Liver (tissue), 9 donors: ENCODE data around the gene NR2C2AP. TPM values are rescaled to one million over a fixed set of nuclear protein-coding genes. Genes with fewer than 3 reads are reported as not detected.

Source experiments
- DNase-seq: peaks from one replicate; pipeline ENCODE4 v3.0.0-alpha.2; 2017; ENCODE audit warnings: low spot score
- H3K27ac ChIP-seq, 2 donors: one replicate each; pipeline ENCODE4 v1.7.0; 2013; ENCODE audit warnings: inconsistent platforms in 2 of 2, low read length in 2 of 2, control low read depth in 1 of 2, low read depth in 1 of 2, mild to moderate bottlenecking in 1 of 2
- H3K27me3 ChIP-seq, 4 donors: one replicate each; pipeline versions ENCODE4 v1.6.1 to v1.7.0; 2013; ENCODE audit warnings: low read length in 3 of 4, inconsistent platforms in 1 of 4, mild to moderate bottlenecking in 1 of 4, moderate library complexity in 1 of 4; ENCODE audit not compliant: control insufficient read depth in 4 of 4, insufficient read depth in 4 of 4
- H3K36me3 ChIP-seq, 4 donors: one replicate each; pipeline versions ENCODE4 v1.6.1 to v1.7.0; 2013; ENCODE audit warnings: low read length in 3 of 4, mild to moderate bottlenecking in 3 of 4, low read depth in 1 of 4, moderate library complexity in 1 of 4; ENCODE audit not compliant: control insufficient read depth in 4 of 4, insufficient read depth in 3 of 4
- H3K4me1 ChIP-seq, 4 donors: one replicate each; pipeline versions ENCODE4 v1.6.1 to v1.7.0; 2013; ENCODE audit warnings: low read length in 3 of 4, mild to moderate bottlenecking in 3 of 4, moderate library complexity in 1 of 4; ENCODE audit not compliant: control insufficient read depth in 4 of 4, insufficient read depth in 4 of 4
- H3K4me3 ChIP-seq, 3 donors: one replicate each; pipeline versions ENCODE4 v1.6.1 to v1.7.0; 2013; ENCODE audit warnings: low read length in 3 of 3, control low read depth in 1 of 3, low read depth in 1 of 3, mild to moderate bottlenecking in 1 of 3
- H3K9ac ChIP-seq, 2 donors: one replicate each; pipeline ENCODE4 v1.7.0; 2013; ENCODE audit warnings: low read length in 2 of 2, mild to moderate bottlenecking in 2 of 2, moderate library complexity in 2 of 2, control low read depth in 1 of 2, low read depth in 1 of 2
- H3K9me3 ChIP-seq, 4 donors: one replicate each; pipeline versions ENCODE4 v1.6.1 to v1.7.0; 2013; ENCODE audit warnings: low read length in 3 of 4; ENCODE audit not compliant: control insufficient read depth in 4 of 4
- CTCF ChIP-seq: fragments of 150-350 bp; IDR thresholded peaks from 2 replicates; pipeline ENCODE4 v1.5.1; 2017; ENCODE audit warnings: improper control_type of control experiment, low read depth, low read length; ENCODE audit not compliant: missing input control
- EGR1 ChIP-seq, 2 donors: IDR thresholded peaks; 2 replicates each; pipeline ENCODE4 v1.6.1; 2016 to 2018; ENCODE audit warnings: antibody characterized with exemption in 2 of 2, low read depth in 2 of 2
- FOXA1 ChIP-seq: IDR thresholded peaks from 2 replicates; pipeline ENCODE4 v1.6.1; 2016; ENCODE audit warnings: antibody characterized with exemption
- FOXA2 ChIP-seq: IDR thresholded peaks from 2 replicates; pipeline ENCODE4 v1.6.1; 2016; ENCODE audit warnings: antibody characterized with exemption
- HNF4G ChIP-seq: IDR thresholded peaks from 2 replicates; pipeline ENCODE4 v1.6.1; 2016; ENCODE audit warnings: antibody characterized with exemption
- JUND ChIP-seq, 2 donors: IDR thresholded peaks; 2 replicates each; pipeline ENCODE4 v1.6.1; 2016; ENCODE audit warnings: antibody characterized with exemption in 2 of 2
- MAX ChIP-seq: IDR thresholded peaks from 2 replicates; pipeline ENCODE4 v1.6.1; 2016; ENCODE audit warnings: antibody characterized with exemption
- NR2F2 ChIP-seq: IDR thresholded peaks from 2 replicates; pipeline ENCODE4 v1.6.1; 2016; ENCODE audit warnings: antibody characterized with exemption
- RAD21 ChIP-seq, 2 donors: IDR thresholded peaks; 2 replicates each; pipeline ENCODE4 v1.6.1; 2016; ENCODE audit warnings: antibody characterized with exemption in 2 of 2, mild to moderate bottlenecking in 2 of 2
- REST ChIP-seq: IDR thresholded peaks from 2 replicates; pipeline ENCODE4 v1.6.1; 2016; ENCODE audit warnings: antibody characterized with exemption, mild to moderate bottlenecking
- RXRA ChIP-seq, 2 donors: IDR thresholded peaks; 2 replicates each; pipeline ENCODE4 v1.6.1; 2017 to 2018; ENCODE audit warnings: antibody characterized with exemption in 2 of 2, mild to moderate bottlenecking in 1 of 2
- TAF1 ChIP-seq: conservative IDR thresholded peaks from 2 replicates; pipeline ENCODE4 v1.6.1; 2016; ENCODE audit warnings: antibody characterized with exemption, mild to moderate bottlenecking
- YY1 ChIP-seq: IDR thresholded peaks from 2 replicates; pipeline ENCODE4 v1.6.1; 2016; ENCODE audit warnings: antibody characterized with exemption, mild to moderate bottlenecking
- ZBTB33 ChIP-seq: IDR thresholded peaks from 2 replicates; pipeline ENCODE4 v1.6.1; 2016; ENCODE audit warnings: antibody characterized with exemption
- WGBS: extraction: QIAGEN DNeasy Blood & Tissue Kit; methylation state at CpG from one replicate; pipeline ENCODE4 v1.1.7; 2013; 5-methylcytosine and 5-hydroxymethylcytosine counted together
- polyA plus RNA-seq, 2 donors: library from polyadenylated mRNA; stranded (reverse) in 1 of 2; unstranded in 1 of 2; fragments of 200-250 nt in 1 of 2; fragments of >200 nt in 1 of 2; fragmentation: Nextera tagmentation in 1 of 2; extraction: Ambion mirVana in 1 of 2; gene quantifications; one replicate each; pipeline versions ENCODE4 v1.2.1 to v1.2.3, GENCODE V29; 2013 to 2015
- total RNA-seq, 2 donors: library from RNA; depleted of rRNA; stranded (reverse); fragments of >200 nt; gene quantifications; one replicate each; pipeline ENCODE4 v1.2.3, GENCODE V29; 2014
- donor health status: healthy.
- donor health status: healthy.
- donor health status: healthy.
- donor health status: healthy.
- donor health status: healthy.

NR2C2AP gene
- total and polyA plus RNA-seq, 4 donors, result 3.4 to 5.7 (median 4.1) TPM

- Histone ChIP-seq H3K36me3 (no peaks in the 10 kb centered on the region), H3K4me3 (no peak overlapping the region), H3K9me3 (no peaks in the 10 kb centered on the region), H3K27ac (no peak overlapping the region), H3K27me3 (peaks cover 0 to 5% (median 3%) of the 10 kb centered on the region in 4 donors), H3K9ac (no peak overlapping the region), H3K4me1 (no peaks in the 10 kb centered on the region)
- TF ChIP-seq NR2F2, result no peak
- no peak for TF ChIP-seq RAD21 (IDR thresholded peaks at IDR 0.05)
- no peak for TF ChIP-seq EGR1 (IDR thresholded peaks at IDR 0.05; ENCODE audit: low read depth in 2 of 2)
- no peak for TF ChIP-seq ZBTB33
- TF ChIP-seq TAF1, result no peak
- no peak for TF ChIP-seq FOXA2
- TF ChIP-seq HNF4G, result no peak
- no peak for DNase-seq
- WGBS, result 60% methylated on average over 4 of the region's 4 CpGs
Observed at GRCh38 chr19:19217099-19217498, 13.9 kb upstream of the NR2C2AP start.

GRCh38 chr19:19215792-19216191, 12.6 kb upstream of the NR2C2AP start:
- H3K9ac ChIP-seq, result no peak overlapping the region
- no peak for DNase-seq
- TF ChIP-seq EGR1 (IDR thresholded peaks at IDR 0.05; ENCODE audit: low read depth in 2 of 2), result no peak
- no peak for TF ChIP-seq RAD21 (IDR thresholded peaks at IDR 0.05)
- no peak for TF ChIP-seq NR2F2
- no peak for TF ChIP-seq FOXA1
- no peak for TF ChIP-seq HNF4G
- no peak for TF ChIP-seq YY1
- no peak for TF ChIP-seq ZBTB33
- no peak for TF ChIP-seq MAX
- TF ChIP-seq CTCF, result no peak
- no peak for TF ChIP-seq JUND (IDR thresholded peaks at IDR 0.05)
- WGBS, result 70% methylated on average over 4 of the region's 4 CpGs
- H3K36me3 ChIP-seq, result no peaks in the 10 kb centered on the region
- H3K27me3 ChIP-seq, result peaks cover 0 to 5% (median 4%) of the 10 kb centered on the region in 4 donors
- H3K4me1 ChIP-seq, result no peaks in the 10 kb centered on the region
- H3K27ac ChIP-seq, result no peak overlapping the region
- H3K9me3 ChIP-seq, result no peaks in the 10 kb centered on the region
- no peak overlapping the region for H3K4me3 ChIP-seq

- Histone ChIP-seq H3K36me3 (no peaks in the 10 kb centered on the region), H3K27ac (no peak overlapping the region), H3K9me3 (no peaks in the 10 kb centered on the region), H3K4me3 (no peak overlapping the region), H3K4me1 (no peaks in the 10 kb centered on the region), H3K9ac (no peak overlapping the region), H3K27me3 (peaks cover 0 to 5% (median 4%) of the 10 kb centered on the region in 4 donors)
- peak; percentile 70 for DNase-seq
- 6% methylated on average over 8 of the region's 8 CpGs for WGBS
- no peak for TF ChIP-seq HNF4G
- peak; percentile 98 for TF ChIP-seq REST
- no peak for TF ChIP-seq CTCF
- TF ChIP-seq YY1, result no peak
- no peak for TF ChIP-seq FOXA2
- no peak for TF ChIP-seq RXRA (IDR thresholded peaks at IDR 0.05)
- no peak for TF ChIP-seq NR2F2
Observed at GRCh38 chr19:19214892-19215291, 11.7 kb upstream of the NR2C2AP start.
